ENCODE results near the gene ZBTB7C. TPM values are rescaled to one million over a fixed set of nuclear protein-coding genes. Genes with fewer than 3 reads are reported as not detected.
A peak's percentile ranks its signal among the peaks of the same experiment; 100 is the strongest.

ZBTB7C gene
- total RNA-seq, 2 donors from 2014 or later = 25.1 to 36.4 TPM

- intact Hi-C loops (cut with DNase I) = no loop called here
- no peak for DNase-seq
- H3K4me3 ChIP-seq = no peak overlapping the region
- H3K36me3 ChIP-seq = no peaks in the 10 kb centered on the region
- H3K9me3 ChIP-seq = no peaks in the 10 kb centered on the region
- H3K9ac ChIP-seq (ENCODE audit: low read depth in 2 of 2, low read length in 2 of 2) = no peak overlapping the region
- no peaks in the 10 kb centered on the region for H3K4me1 ChIP-seq
- no peak for TF ChIP-seq CTCF (IDR thresholded peaks at IDR 0.05)
- H3K27ac ChIP-seq = no peak overlapping the region
- H3K27me3 ChIP-seq = no peaks in the 10 kb centered on the region
These were observed 396.0 kb downstream of the ZBTB7C start for GRCh38 chr18:48013162-48013561.

DNA sequence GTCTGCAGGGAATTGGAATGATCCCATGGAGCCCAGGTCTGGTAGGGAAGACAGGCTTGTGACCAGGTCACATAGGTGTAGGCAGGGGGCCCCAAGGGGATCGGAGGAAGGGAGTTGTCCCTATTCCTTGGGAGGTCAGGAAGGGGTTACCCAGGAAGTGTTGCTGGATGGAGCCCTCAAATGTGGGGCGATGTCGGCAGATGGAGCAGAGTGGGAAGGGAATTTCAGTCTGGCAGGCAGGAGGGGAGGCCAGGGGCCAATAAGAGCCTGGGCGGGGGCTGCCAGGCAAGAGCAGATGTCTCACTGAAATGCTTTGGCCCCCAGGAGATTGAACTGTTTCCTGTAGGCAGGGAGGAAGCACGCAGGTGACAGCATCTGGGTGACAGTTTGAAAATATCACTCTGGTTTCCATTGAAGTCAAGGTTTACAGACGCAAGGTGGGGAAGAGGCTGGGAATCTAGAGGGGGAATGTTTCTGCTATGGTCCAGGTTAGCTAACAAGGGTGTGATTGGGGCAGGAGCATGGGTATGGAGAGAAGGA is 397.2 kb downstream of the ZBTB7C start:
- Histone ChIP-seq H3K4me3 (no peak overlapping the region), H3K36me3 (no peaks in the 10 kb centered on the region), H3K27me3 (no peaks in the 10 kb centered on the region), H3K9me3 (no peaks in the 10 kb centered on the region), H3K9ac (ENCODE audit: low read depth in 2 of 2, low read length in 2 of 2) (no peak overlapping the region), H3K4me1 (no peaks in the 10 kb centered on the region), H3K27ac (no peak overlapping the region)
- DNase-seq = no peak
- intact Hi-C loops (cut with DNase I) = no loop called here
- no peak for TF ChIP-seq CTCF (IDR thresholded peaks at IDR 0.05)

DNA sequence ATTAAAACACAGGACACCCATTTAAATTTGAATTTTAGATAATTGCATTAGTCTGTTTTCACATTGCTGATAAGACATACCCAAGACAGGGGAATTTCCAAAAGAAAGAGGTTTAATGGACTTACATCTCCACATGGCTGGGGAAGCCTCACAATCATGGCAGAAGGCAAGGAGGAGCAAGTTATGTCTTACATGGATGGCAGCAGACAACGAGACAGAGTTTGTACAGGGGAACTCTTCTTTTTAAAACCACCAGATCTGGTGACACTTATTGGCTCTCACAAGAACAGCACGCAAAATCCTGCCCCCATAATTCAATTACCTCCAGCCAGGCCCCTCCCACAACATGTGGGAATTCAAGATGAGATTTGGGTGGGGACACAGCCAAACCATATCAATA is 398.9 kb downstream of the ZBTB7C start:
- Histone ChIP-seq H3K9ac (ENCODE audit: low read depth in 2 of 2, low read length in 2 of 2) (no peak overlapping the region), H3K27ac (no peak overlapping the region), H3K9me3 (no peaks in the 10 kb centered on the region), H3K4me1 (no peaks in the 10 kb centered on the region), H3K27me3 (no peaks in the 10 kb centered on the region), H3K4me3 (no peak overlapping the region), H3K36me3 (no peaks in the 10 kb centered on the region)
- no peak for TF ChIP-seq CTCF (IDR thresholded peaks at IDR 0.05)
- no peak for DNase-seq
- intact Hi-C loops (cut with DNase I) = no loop called here

- H3K4me1 ChIP-seq = no peaks in the 10 kb centered on the region
- no peak overlapping the region for H3K9ac ChIP-seq (ENCODE audit: low read depth in 2 of 2, low read length in 2 of 2)
- no peak overlapping the region for H3K4me3 ChIP-seq
- intact Hi-C loops (cut with DNase I) = loop anchor here (5.0 kb wide), 1 partner anchor 77 kb away; the partner anchor contains the start of gene SMAD2
- no peaks in the 10 kb centered on the region for H3K27me3 ChIP-seq
- no peaks in the 10 kb centered on the region for H3K36me3 ChIP-seq
- no peak for TF ChIP-seq CTCF (IDR thresholded peaks at IDR 0.05)
- no peak overlapping the region for H3K27ac ChIP-seq
- no peak for DNase-seq
- H3K9me3 ChIP-seq = no peaks in the 10 kb centered on the region
These were observed 400.0 kb downstream of the ZBTB7C start for GRCh38 chr18:48009116-48009745.

- Histone ChIP-seq H3K27ac (no peak overlapping the region), H3K4me3 (peak overlapping the region; percentile 49), H3K9ac (ENCODE audit: low read depth in 2 of 2, low read length in 2 of 2) (peak overlapping the region in 1 of 2 donors; percentile 58), H3K9me3 (no peaks in the 10 kb centered on the region), H3K27me3 (no peaks in the 10 kb centered on the region), H3K36me3 (no peaks in the 10 kb centered on the region), H3K4me1 (no peaks in the 10 kb centered on the region)
- peak; percentile 77 for DNase-seq
- TF ChIP-seq CTCF (IDR thresholded peaks at IDR 0.05) = peak; percentile 59
- intact Hi-C loops (cut with DNase I) = loop anchor here (5.0 kb wide), 1 partner anchor 76 kb away; the partner anchor contains the start of gene SMAD2
These were observed 401.1 kb downstream of the ZBTB7C start for GRCh38 chr18:48007955-48008701.

Data from colonic mucosa (tissue), 4 donors.